ENCODE results near the gene LRRN4. TPM values are rescaled to one million over a fixed set of nuclear protein-coding genes. Genes with fewer than 3 reads are reported as not detected.

Gene LRRN4
- total and polyA plus RNA-seq, 2 of the 8 experiments (the other 6 are each of a cell fraction or from before 2014, with no cell fraction given), result 0.21 to 0.89 TPM

- TF ChIP-seq CHD7 (IDR thresholded peaks at IDR 0.05; ENCODE audit: insufficient replicate concordance, low read length), result no peak
- TF ChIP-seq NRF1 (IDR thresholded peaks at IDR 0.05; ENCODE audit: low read depth, low read length), result no peak
- TF ChIP-seq, protein P1, sequence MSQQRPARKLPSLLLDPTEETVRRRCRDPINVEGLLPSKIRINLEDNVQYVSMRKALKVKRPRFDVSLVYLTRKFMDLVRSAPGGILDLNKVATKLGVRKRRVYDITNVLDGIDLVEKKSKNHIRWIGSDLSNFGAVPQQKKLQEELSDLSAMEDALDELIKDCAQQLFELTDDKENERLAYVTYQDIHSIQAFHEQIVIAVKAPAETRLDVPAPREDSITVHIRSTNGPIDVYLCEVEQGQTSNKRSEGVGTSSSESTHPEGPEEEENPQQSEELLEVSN (IDR thresholded peaks at IDR 0.05), result no peak
- no peak for TF ChIP-seq SAP30 (IDR thresholded peaks at IDR 0.05; ENCODE audit: insufficient read depth, insufficient replicate concordance, low read length)
- no peak for TF ChIP-seq MAFK (IDR thresholded peaks at IDR 0.05; ENCODE audit: low read depth, low read length)
- TF ChIP-seq TAF1 (IDR thresholded peaks at IDR 0.05; ENCODE audit: low read depth, low read length), result no peak
Observed at GRCh38 chr20:5996765-5997164, 57.1 kb downstream of the LRRN4 start (continued).

Data from H1 (cell line).